GM23338 (cell line): Measurements from ENCODE around the gene RNF7.

Source experiments
- CREB1 ChIP-seq: fragments of 250-450 bp; sonication (Bioruptor Pico); IDR thresholded peaks from 2 replicates; pipeline ENCODE4 v1.5.0; 2020; ENCODE audit warnings: low read depth, mild to moderate bottlenecking, moderate library complexity
- CTCF ChIP-seq, 2 experiments: fragments of 200-600 bp in 1 of 2; sonication (generic) in 1 of 2; conservative IDR thresholded peaks; 2 replicates each; pipeline versions ENCODE4 v1.5.1 to v1.6.1; 2016 to 2017; ENCODE audit warnings: antibody characterized with exemption in 2 of 2, low read depth in 2 of 2, mild to moderate bottlenecking in 2 of 2, moderate library complexity in 1 of 2
- EZH2 ChIP-seq: fragments of 200-600 bp; sonication (generic); IDR thresholded peaks from one replicate; pipeline ENCODE4 v1.8.0; 2017; ENCODE audit warnings: antibody characterized with exemption, mild to moderate bottlenecking, low read depth; ENCODE audit not compliant: unreplicated experiment
- EZH2phosphoT487 ChIP-seq: fragments of 200-600 bp; sonication (generic); IDR thresholded peaks from one replicate; pipeline ENCODE4 v1.8.1; 2018; ENCODE audit warnings: antibody characterized with exemption; ENCODE audit not compliant: unreplicated experiment
- NANOG ChIP-seq: IDR thresholded peaks from 2 replicates; pipeline ENCODE4 v1.6.1; 2016; ENCODE audit warnings: antibody characterized with exemption, borderline replicate concordance
- POLR2AphosphoS5 ChIP-seq: IDR thresholded peaks from 2 replicates; pipeline ENCODE4 v1.6.1; 2016; ENCODE audit warnings: antibody characterized with exemption, low read depth
- REST ChIP-seq: IDR thresholded peaks from one replicate; pipeline ENCODE4 v1.6.1; 2018; ENCODE audit warnings: antibody characterized with exemption; ENCODE audit not compliant: unreplicated experiment
- STAT1 ChIP-seq: IDR thresholded peaks from one replicate; pipeline ENCODE4 v1.6.1; 2016; ENCODE audit warnings: antibody characterized with exemption; ENCODE audit not compliant: unreplicated experiment

GRCh38 chr3:141767066-141767465, 29.0 kb downstream of the RNF7 start:
- TF ChIP-seq CTCF (conservative IDR thresholded peaks at IDR 0.05; ENCODE audit: low read depth in 2 of 2) (no peak), EZH2 (no peak), POLR2AphosphoS5 (no peak), REST (no peak), CREB1 (CRISPR knock-in tag) (no peak), EZH2phosphoT487 (no peak), NANOG (no peak), STAT1 (no peak)
